ENCODE data around the gene NEO1.

- TF ChIP-seq EZH2 (IDR thresholded peaks at IDR 0.05): no peak
- TF ChIP-seq POLR2AphosphoS5 (IDR thresholded peaks at IDR 0.05; ENCODE audit: borderline replicate concordance, low read depth, low read length): no peak
- no peak for TF ChIP-seq FOXP2 (optimal IDR thresholded peaks at IDR 0.05; ENCODE audit: control extremely low read depth, extremely low read length, insufficient read depth)
Observed at GRCh38 chr15:73028831-73029451, 23.3 kb upstream of the NEO1 start.

All from SK-N-MC (cell line).